H1 (cell line): ENCODE data around the gene LYPD6B. TPM values are rescaled to one million over a fixed set of nuclear protein-coding genes. Genes with fewer than 3 reads are reported as not detected.

ENCODE experiments used
- EGR1 ChIP-seq: IDR thresholded peaks from 2 replicates; pipeline ENCODE4 v1.6.1; 2011; ENCODE audit warnings: low read depth, low read length, borderline replicate concordance
- SIX5 ChIP-seq: IDR thresholded peaks from 2 replicates; pipeline ENCODE4 v1.6.1; 2011; ENCODE audit warnings: mild to moderate bottlenecking, low read depth, low read length
- TEAD4 ChIP-seq: IDR thresholded peaks from 2 replicates; pipeline ENCODE4 v1.6.1; 2012; ENCODE audit warnings: low read depth, low read length, inconsistent platforms, mixed read lengths
- polyA plus RNA-seq, 7 experiments: library from polyadenylated mRNA; depleted of rRNA in 3 of 7; stranded (reverse) in 5 of 7; unstranded in 2 of 7; fragments of >200 nt in 5 of 7; fragments of 200-250 nt in 2 of 7; gene quantifications; 1 replicate in 5 of 7; 2 replicates in 1 of 7; 4 replicates in 1 of 7; pipeline versions ENCODE4 v1.2.1 to v1.2.3, GENCODE V29; 2011 to 2013; ENCODE audit warnings: missing spikeins in 2 of 7, mixed read lengths in 2 of 7
- total RNA-seq: library from RNA; stranded (reverse); fragmentation: NEBNext Ultra II Directional; extraction: Animal tissue kit (Norgen Biotek cat#: 25700); gene quantifications from 2 replicates; pipeline ENCODE4 v1.2.1, GENCODE V29; 2021

The LYPD6B gene
- total and polyA plus RNA-seq, 2 of the 8 experiments (the other 6 are each of a cell fraction or from before 2014, with no cell fraction given) = 2.2 to 3.5 TPM

DNA sequence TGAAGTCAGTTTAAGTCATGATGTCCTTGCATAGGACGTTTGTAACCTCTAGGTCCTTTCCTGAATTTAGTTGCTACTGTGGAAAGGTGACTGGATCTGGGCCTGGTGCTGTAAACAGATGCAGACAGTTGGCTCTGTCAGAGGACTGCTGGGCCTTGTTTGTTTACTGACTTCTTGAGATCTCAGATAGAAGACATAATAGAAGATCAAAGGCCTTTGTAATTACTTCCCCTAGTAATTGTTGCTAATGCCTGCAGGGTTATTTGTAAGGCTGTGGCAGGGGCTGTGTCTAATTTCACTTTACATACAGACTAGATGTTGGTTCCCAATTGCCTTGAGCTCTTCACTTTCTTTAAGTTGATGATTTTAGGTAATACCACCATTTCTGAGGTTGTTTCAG is 42.5 kb downstream of the LYPD6B start (continued):
- TF ChIP-seq EGR1 (no peak), SIX5 (no peak), TEAD4 (no peak)
